Renal pelvis (tissue), 4 donors: ENCODE measurements around the gene EIF5A. TPM values are rescaled to one million over a fixed set of nuclear protein-coding genes. Genes with fewer than 3 reads are reported as not detected.
A peak's percentile ranks its signal among the peaks of the same experiment; 100 is the strongest.
"Not testable (repeated sequence)": the region's sequence is repeated elsewhere in the genome, so short reads cannot be mapped to it uniquely, and the experiment has no call there.

Experiments used
- DNase-seq: peaks from one replicate; pipeline ENCODE4 v3.0.0-alpha.2; 2013
- polyA plus RNA-seq, 3 donors: library from polyadenylated mRNA; unstranded; fragments of 120-200 nt; gene quantifications; one replicate each; pipeline ENCODE4 v1.2.1, GENCODE V29; 2013; ENCODE audit not compliant: insufficient read length in 3 of 3

EIF5A gene
- polyA plus RNA-seq, 3 donors: 289 to 360 (median 348) TPM

DNA sequence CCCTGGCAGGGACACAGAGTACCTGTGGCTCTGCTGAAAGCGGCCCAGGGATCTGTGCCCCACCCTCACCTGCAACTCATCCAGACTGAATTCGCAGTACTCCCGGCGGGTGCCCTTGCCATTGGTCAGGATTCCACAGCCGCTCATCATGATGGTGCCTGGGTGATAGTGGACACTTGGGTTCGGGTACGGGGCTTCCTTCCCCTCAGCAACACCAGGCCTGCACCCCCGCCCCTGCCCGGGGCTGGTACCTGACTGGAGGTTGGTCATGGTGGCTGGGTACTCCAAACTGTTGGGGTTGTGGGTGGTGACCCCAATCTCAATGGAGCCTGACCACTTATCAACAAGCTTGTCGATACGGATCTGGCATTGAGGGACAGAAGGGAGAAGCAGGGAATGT, 18.8 kb downstream of the EIF5A start:
- DNase-seq: no peak

DNA sequence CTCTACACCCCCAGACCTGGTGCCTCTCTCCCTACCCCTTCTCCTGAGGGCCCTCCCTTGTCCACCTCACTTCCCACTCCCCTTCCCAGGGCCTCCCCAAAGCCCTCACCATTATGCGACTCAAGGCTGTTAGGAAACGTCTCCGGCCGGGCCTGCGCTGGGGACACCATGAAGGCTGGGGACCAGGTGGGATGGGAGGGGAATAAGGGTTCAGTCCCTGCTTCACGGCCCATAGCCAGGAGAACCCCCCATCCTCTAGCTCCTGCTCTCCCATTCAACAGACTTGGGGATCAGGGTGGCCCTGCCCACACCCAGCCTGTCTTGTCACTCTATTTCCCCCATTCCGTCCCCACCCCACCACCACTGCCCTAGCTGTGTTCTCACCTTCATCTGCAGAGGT, 19.6 kb downstream of the EIF5A start:
- no peak for DNase-seq

DNA sequence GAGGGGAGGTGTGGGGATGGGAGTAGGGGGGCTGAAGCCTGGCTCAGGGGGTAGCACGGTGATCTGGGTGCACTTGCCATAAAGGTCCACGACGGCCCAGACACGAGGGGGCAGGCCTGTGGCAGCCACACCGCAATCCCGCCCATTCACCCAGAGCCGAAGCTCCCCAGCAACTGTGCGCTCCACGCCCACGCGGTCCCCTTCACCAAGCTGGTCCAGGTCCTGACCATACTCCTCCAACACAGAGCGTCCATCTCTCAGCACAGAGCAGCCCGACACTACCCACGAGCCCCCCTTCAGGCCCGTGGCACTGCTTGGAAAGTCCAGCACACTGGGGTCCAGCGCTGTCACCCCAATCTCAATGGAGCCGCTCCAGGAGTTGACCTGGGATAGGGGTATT, 20.1 kb downstream of the EIF5A start:
- no peak for DNase-seq

DNA sequence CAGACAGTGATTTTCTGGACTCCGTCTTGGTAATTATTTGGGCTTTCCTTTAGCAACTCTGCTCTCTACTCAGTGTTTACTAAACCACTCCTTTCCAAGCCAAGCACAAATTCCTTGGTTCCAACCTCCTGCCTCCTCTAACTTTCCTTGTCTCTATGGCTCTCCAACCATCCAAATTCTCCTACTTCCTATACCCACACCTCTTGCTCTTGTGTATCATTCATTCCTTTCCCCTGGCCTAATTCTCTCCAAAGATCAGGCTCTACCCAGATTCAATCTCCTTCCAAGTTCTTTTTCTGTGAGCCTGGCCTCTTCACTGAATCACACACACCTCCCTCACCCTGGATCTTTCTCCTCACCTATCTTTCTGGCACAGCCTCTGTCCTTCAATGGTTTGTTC, 20.6 kb downstream of the EIF5A start:
- DNase-seq: no peak

DNA sequence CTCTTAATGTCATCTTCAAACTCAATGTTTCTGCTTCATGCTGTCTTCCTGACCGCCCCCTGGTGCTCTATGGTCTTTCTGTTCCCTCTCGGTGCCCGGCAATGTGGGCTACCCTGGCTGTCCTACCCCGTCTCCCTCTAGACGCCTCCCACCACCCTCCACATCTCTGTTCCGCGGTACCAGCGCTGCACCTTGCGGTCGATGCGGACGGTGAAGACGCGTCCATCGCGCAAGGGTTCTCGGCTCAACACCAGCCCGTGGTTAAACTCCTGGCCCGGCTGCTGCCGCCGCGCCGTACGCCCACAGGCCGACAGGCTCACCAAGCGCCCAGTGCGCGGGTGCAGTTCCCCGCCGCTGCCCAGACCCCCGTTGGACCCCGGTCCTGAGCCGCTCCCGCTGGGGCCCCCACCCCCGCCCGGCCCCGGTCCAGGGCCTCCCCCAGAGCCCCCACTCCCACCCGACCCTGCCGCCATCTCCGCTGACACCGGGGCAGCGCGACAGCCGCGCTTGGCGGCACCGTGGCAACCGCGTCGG, 21.5 kb downstream of the EIF5A start, which contains the start of gene NEURL4:
Gene NEURL4 (minus strand): TSS at position 496 of the 534 bp plus-strand sequence. CDS start 23 bp downstream, at position 473.
- no peak for DNase-seq

DNA sequence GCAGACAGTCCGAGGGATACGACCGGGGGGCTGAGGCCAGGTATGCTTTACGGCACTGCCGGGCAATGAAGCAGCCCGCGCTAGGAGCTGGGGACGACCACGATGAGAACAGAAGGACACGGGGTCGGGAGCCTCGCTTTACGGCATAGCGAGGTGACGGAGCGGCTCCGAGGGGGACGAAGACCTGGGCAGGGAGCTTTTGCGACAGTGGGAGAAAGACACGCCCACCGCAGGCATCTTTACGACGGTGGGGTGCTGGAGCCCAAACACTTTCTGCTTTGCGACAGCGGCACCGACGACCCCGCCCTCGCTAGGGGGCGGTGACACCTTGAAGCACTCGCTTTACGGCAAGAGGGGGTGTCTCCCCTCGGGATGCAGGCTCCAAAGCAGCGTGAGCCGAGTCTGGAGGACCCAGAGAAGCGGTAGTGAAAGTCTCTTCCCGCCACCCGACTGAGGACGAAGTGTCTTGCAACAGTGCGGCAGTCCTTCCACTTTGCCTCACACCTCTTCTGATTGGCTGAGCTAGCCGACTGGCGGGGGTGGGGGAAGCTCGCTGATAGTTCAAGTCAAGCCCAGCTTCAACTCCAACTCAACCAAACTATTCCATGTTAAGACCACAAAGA, 22.1 kb downstream of the EIF5A start:
- DNase-seq: peak; percentile 99

DNA sequence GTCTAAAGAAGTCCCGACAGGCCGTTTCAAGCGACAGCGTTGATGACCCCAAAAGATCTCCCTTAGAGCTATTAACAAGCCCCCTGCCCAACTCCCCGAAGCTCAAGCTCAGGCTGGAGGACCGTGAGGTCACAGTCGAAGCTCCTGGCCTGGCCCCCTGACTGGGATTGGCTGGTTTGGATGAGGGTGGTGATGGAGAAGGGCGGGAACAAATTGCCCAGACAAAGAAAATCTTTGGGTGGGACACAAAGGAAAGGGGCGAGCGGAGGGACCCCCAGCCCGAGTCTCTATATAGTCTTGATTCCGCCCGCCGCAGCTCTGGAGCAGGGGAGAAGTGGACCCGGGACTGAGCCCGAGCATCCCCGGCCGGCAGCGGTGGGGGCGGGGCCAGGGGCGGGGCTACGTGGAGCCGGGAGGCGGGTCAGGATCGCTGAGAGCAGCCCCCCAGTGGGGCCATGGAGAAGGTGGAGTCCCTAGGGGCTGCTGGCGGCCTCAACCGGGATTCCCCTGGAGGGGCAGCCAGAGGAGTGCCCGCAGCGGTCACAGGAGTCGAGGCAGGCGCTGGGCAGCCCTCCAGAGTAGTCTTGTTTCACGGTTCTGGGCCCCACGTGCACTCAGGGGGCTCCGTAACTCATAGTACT, 22.7 kb downstream of the EIF5A start:
- DNase-seq: peak; percentile 86

DNA sequence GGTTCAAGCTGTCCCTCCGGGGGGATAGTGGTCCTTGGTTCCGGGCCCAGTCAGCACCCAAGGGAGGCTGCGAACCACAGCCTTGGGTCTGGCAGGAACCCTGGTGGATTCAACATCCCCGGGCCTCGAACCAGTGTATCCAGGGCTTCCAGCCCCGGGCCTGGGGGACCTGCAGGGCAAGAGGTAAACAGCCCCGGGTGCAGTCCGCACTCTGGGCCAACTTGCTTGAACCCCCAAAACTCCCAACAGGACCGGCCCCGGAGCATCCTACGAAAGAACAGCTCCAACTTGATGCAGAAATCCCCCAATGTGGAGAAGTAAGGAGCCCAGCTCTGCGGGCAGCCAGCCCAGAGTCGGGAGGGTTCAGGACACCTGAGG, 23.2 kb downstream of the EIF5A start:
- no peak for DNase-seq

DNA sequence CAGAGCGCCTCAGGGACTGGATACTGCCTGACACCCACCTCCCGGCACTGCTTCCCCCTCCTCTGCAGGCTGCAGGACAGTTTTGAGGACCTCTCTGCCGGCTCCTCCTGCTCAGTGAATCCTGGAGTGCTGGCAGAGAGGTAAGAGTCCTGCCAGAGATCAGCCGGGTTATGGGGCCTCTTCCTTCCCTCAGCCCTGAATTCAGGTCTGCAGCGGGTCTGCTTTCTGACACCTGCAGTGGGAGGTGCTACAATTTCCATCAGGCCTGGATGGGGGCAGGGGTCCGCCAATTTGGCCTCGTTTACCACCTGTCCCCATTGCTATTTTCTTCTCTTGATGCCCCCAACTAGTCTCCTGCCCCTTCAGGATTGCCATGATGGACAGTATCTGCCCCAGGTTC, 24.7 kb downstream of the EIF5A start:
- no peak for DNase-seq

DNA sequence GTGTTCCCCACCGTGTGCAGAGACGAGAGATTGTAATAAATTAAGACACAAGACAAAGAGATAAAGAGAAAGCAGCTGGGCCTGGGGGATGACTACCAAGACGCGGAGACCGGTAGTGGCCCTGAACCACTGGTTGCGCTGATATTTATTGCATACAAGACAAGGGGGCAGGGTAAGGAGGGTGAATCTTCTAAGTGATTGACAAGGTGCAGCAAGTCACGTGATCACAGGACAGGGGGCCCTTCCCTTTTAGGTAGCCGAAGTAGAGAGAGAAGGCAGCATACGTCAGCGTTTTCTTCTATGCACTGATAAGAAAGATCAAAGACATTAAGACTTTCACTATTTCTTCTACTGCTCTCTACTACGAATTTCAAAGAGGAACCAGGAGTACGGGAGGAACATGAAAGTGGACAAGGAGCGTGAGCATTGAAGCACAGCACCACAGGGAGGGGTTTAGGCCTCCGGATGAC, 25.2 kb downstream of the EIF5A start:
- DNase-seq: not testable (repeated sequence)

DNA sequence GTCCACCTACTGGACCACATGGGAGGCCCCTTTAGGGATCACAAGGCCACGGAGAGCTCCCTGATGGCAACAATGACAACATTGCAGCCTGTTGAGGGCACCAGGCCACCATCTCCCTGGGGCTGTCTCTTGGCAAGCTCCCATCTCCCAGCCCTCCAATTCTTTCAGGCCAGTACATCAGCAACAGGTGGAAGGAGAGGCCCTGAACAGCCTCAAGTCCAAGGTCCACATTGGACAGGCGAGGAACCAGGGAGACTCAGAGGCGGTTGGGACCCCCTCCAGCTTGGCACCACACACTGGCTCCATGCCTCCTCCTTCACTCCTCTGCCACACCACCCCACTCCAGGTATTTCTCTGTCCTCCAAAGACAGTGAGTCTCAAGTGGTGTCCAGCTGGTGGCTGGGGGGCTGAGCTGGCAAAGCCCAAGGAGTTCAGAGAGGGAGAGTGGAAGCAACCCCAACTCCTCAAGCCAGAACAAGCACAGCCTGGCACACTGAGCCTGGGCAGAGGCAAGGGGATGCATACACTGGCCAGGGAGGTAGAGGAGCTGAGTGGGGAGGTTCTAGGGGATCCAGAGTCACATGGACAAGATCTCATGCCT, 27.6 kb downstream of the EIF5A start:
- DNase-seq: no peak

DNA sequence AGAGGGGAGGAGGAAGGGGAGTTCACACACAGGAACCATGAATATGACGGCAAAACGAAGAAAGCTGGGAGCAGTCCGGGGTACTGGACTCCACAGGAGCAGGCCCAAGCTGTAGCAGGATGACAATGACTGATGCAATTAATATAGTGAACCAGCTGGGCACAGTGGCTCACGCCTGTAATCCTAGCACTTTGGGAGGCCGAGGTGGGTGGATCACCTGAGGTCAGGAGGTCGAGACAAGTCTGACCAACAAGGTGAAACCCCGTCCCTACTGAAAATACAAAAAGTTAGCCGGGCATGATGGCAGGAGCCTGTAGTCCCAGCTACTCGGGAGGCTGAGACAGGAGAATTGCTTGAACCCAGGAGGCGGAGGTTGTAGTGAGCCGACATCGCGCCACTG, 28.3 kb downstream of the EIF5A start:
- not testable (repeated sequence) for DNase-seq

DNA sequence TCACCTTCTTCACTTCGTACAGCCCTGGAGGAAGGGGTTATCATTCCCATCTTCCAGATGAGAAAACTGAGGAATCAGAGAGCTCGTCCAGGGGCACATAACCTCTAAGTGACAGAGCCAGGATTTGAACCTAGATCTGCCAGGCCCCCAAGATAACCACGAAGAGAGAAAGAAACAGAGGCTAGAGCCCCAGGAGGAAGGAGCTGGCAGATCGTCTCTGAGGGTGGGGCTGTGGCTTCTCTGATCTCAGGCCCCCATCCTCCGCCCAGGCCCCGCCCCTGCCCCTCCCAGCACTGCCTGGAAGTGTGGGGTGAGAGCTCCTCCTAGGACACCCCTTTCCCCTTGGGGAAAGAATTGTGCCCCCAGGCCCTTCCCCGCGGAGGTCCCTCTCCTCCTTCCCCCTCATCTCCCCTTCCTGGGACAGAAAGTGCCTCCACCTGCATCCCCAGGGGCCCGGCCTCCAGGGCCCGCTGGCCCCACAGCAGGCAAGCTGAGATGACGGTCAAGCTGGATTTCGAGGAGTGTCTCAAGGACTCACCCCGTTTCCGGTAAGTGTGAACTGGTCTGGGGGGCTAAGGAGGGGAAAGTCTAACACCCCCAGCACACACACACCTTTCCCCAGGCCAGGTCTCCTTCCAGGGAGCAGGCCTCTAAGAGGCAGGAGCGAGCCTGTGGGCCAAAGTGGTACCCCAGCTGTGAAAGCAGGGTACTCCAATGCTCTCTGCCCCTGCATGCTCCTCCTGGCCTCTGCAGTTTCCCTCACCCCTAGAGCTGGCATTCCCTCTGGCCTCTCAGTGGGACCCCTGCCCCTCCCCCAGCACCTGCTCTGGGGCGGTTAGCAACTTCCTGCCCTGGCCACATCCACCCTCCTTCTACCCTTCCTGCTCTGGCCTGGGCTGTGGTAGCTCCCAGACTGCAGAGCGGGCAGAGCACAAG, 29.1 kb downstream of the EIF5A start, which contains the start of gene ACAP1:
Gene ACAP1 (plus strand): TSS at position 290 of the 936 bp plus-strand sequence. CDS start 206 bp downstream, at position 496.
- no peak for DNase-seq

DNA sequence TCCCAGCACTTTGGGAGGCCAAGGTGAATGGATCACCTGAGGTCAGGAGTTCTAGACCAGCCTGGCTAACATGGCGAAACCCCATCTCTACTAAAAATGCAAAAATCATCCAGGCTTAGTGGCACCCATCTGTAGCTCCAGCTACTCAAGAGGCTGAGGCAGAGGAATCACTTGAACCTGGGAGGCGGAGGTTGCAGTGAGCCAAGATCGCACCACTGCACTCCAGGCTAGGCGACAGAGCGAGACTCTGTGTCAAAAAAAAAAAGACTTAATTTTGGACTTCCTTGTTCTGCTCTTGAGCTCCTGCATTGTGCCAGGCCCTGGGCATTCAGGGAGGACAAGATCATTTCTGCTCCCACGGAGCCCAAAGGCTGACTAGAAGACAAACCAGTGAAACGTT, 30.2 kb downstream of the EIF5A start:
- not testable (repeated sequence) for DNase-seq

DNA sequence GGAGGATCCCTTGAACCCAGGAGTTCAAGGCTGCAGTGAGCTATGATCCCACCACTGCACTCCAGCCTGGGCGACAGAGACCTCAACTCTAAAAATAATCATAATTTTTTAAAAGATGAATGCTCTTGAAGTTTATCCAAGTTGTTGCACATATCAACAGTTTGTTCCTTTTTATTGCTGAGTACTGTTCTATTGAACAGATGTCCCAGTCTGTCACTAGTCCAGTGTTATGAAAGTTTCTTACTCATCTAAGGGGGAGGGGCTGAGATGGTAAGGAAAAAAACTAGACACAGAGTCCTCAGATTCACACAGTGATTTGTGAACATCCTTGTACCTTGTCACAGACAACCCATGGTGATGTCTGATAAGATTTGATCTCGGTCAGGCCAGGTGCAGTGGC, 32.8 kb downstream of the EIF5A start:
- no peak for DNase-seq

DNA sequence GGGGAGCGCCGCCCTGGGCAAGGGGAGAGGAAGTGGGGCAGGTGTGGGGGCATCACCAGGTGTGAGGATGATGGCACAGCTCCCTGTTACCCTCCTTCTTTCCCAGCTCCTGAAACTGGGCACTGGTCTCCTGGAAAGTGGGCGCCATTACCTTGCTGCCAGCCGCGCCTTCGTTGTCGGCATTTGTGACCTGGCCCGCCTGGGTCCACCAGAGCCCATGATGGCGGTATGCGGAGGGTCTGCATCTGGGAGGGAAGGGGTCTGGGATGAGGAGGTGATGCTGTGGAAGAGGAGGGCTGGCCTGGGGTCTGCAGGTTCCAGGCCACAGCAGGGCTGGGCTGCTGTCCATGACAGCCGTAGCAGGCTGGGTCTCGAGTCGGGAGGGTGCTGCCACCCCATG, 34.4 kb downstream of the EIF5A start:
- no peak for DNase-seq

DNA sequence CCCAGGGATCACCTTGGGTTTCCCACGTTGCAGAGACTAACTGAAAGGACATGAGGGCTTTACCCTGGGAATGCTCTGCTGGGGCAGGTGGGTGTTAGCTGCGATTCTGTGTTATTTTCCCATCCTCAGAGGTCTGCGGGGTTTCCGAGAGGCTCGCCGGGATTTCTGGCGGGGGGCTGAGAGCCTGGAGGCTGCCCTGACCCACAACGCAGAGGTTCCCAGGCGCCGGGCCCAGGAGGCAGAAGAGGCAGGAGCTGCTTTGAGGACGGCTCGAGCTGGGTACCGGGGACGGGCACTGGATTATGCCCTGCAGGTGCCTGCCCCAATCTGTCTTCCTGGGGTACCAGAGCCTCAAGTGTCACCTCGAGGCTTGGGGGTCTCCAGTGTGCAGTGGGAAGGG, 35.8 kb downstream of the EIF5A start:
- DNase-seq: no peak

DNA sequence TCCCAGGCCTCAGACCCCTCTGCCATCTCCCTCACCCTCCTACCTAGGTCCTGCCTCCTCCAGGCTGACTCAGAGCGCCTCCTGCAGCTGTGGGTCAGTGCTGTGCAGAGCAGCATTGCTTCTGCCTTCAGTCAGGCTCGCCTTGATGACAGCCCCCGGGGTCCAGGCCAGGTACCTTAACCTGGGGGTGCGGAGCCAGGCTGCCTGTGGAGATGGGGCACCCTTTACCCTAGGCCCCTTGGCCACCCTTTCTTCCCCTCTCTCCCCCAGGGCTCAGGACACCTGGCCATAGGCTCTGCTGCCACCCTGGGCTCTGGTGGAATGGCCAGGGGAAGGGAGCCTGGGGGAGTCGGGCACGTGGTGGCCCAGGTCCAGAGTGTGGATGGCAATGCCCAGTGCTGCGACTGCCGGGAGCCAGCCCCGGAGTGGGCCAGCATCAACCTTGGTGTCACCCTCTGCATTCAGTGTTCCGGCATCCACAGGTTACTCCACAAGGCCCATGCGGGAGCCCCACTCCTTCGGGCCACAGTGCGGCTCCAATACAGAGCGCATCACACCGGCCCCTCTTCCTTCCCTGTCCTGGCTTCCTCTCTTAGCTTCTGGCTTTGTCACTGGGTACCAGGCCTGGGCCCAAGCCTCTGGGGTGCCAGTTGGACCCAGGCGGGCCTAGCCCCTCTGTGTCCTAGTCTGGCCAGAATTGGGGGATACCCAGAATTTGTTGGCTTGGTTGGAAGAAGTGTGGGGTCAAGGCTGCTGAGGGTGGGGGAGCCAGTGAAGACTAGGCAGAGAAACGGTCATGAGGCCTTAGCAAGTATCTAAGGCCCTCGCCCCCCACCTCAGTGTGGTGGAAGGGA, 39.6 kb downstream of the EIF5A start:
- no peak for DNase-seq

DNA sequence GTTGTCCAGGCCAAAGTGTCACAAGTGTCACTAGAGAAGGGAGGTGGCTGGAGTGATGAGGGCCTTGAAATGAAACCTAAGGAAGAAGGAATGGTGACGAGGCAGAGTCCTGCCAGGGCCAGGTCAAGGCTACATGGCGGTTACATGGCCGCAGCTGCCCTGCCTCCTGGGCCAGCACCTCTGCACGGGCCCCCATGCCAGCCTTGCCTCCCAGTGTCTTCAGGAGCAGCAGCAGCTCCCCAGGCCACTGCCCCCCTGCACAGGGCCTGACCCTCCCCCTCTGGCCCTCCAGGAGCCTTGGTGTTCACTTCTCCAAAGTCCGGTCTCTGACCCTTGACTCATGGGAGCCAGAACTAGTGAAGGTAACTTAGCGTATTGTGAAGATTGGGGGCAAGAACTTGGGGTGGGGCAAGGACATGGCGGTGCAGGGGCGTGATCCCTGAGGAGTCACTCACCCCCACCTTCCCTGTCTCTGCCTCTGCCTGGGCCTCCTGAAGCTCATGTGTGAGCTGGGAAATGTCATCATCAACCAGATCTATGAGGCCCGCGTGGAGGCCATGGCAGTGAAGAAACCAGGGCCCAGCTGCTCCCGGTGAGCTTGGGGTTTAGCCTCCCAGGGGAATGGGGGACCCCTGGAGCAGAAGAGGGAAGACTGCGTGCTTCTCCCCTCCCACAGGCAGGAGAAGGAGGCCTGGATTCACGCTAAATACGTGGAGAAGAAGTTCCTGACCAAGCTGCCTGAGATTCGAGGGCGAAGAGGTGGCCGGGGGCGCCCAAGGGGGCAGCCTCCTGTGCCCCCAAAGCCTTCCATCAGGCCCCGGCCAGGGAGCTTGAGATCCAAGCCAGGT, 40.4 kb downstream of the EIF5A start:
- DNase-seq: no peak
